SH-SY5Y (cell line): Measurements from ENCODE around the gene WDR46.

Source experiments
- GATA2 ChIP-seq: IDR thresholded peaks from 2 replicates; pipeline ENCODE4 v1.6.1; 2011; ENCODE audit warnings: mild to moderate bottlenecking, low read depth, low read length
- GATA3 ChIP-seq: IDR thresholded peaks from 2 replicates; pipeline ENCODE4 v1.6.1; 2011; ENCODE audit warnings: low read depth, mild to moderate bottlenecking, low read length, moderate library complexity

GRCh38 chr6:33276581-33276863 lies 12.5 kb downstream of the WDR46 start:
- TF ChIP-seq GATA2, result no peak
- no peak for TF ChIP-seq GATA3
